Left colon (tissue), 2 donors: ENCODE results near the gene B3GNT5. TPM values are rescaled to one million over a fixed set of nuclear protein-coding genes. Genes with fewer than 3 reads are reported as not detected.
A peak's percentile ranks its signal among the peaks of the same experiment; 100 is the strongest.

ENCODE experiments used
- ATAC-seq: fragments of 200-7000 bp; cut with Tn5 transposase; one replicate; pipeline ENCODE4 v1.9.1; 2020; ENCODE audit warnings: mild to moderate bottlenecking, moderate library complexity
- DNase-seq, 2 donors: peaks; one replicate each; pipeline ENCODE4 v3.0.0-alpha.2; 2020
- intact Hi-C, 2 donors: fragments of 100-400 bp; cut with DNase I in 1 of 2; cut with micrococcal nuclease in 1 of 2; formaldehyde crosslinking; loops; one replicate each; pipeline versions ENCODE4 v1.11.2 to v1.14.0; 2022; cut with DNase I, micrococcal nuclease
- long read RNA-seq: library from polyadenylated mRNA; unstranded; transcript quantifications from one replicate; pipeline ENCODE4 v2.0.0, GENCODE V29; 2021
- total RNA-seq, 2 donors: library from RNA; stranded (reverse); fragmentation: NEBNext Ultra II Directional; extraction: Animal tissue kit (Norgen Biotek cat#: 25700); gene quantifications; one replicate each; pipeline ENCODE4 v1.2.1, GENCODE V29; 2021
- donor health status: DM: no; HTN: no; CAD: no.
- donor health status: DM: yes; HTN: yes; CAD: no.

B3GNT5 gene
- total RNA-seq = 100 to 1,000 TPM in 1 of 2 donors, 10 to 100 TPM in 1; 80.3 to 106 TPM
- long read RNA-seq, full-length matches to known transcripts = 35 of 83 reads
- long read RNA-seq, partial matches to known transcripts = 42 of 83 reads
- long read RNA-seq, other reads (novel, unspliced or antisense) = 6 of 83 reads

GRCh38 chr3:183252973-183253527, at the start of gene B3GNT5:
B3GNT5 (plus strand) TSS chr3:183253253; CDS start chr3:183269799, 16,546 bp downstream.
- peak; percentile 91 to 92 for DNase-seq
- ATAC-seq = peak; percentile 80
- intact Hi-C loops = no loop called here

- intact Hi-C loops = no loop called here
- DNase-seq (no peak), ATAC-seq (no peak)
Observed at GRCh38 chr3:183203670-183204069, 49.4 kb upstream of the B3GNT5 start.

GRCh38 chr3:183208260-183208659, 44.8 kb upstream of the B3GNT5 start:
- DNase-seq = no peak
- intact Hi-C loops = no loop called here
- ATAC-seq = no peak

GRCh38 chr3:183208800-183209199, 44.3 kb upstream of the B3GNT5 start:
- intact Hi-C loops = no loop called here
- no peak for ATAC-seq
- DNase-seq = no peak

- ATAC-seq (no peak), DNase-seq (no peak)
- intact Hi-C loops = no loop called here
Observed at GRCh38 chr3:183210341-183210740, 42.7 kb upstream of the B3GNT5 start.

GRCh38 chr3:183210862-183211341, 42.2 kb upstream of the B3GNT5 start:
- ATAC-seq (peak; percentile 37), DNase-seq (peak in 1 of 2 donors; percentile 12)
- intact Hi-C loops = no loop called here

- intact Hi-C loops = no loop called here
- peak; percentile 56 for ATAC-seq
- peak in 1 of 2 donors; percentile 36 for DNase-seq
Observed at GRCh38 chr3:183211352-183211751, 41.7 kb upstream of the B3GNT5 start.

- intact Hi-C loops = no loop called here
- no peak for ATAC-seq
- DNase-seq = no peak
Observed at GRCh38 chr3:183212096-183212495, 41.0 kb upstream of the B3GNT5 start.

- ATAC-seq (peak; percentile 47), DNase-seq (no peak)
- intact Hi-C loops = no loop called here
Observed at GRCh38 chr3:183212565-183212964, 40.5 kb upstream of the B3GNT5 start.

- ATAC-seq = peak; percentile 73
- no peak for DNase-seq
- intact Hi-C loops = no loop called here
Observed at GRCh38 chr3:183213415-183214276, 39.4 kb upstream of the B3GNT5 start.

- ATAC-seq = no peak
- intact Hi-C loops = no loop called here
Observed at GRCh38 chr3:183214277-183214612, 38.8 kb upstream of the B3GNT5 start.

GRCh38 chr3:183215591-183216202, 37.4 kb upstream of the B3GNT5 start:
- DNase-seq = no peak
- ATAC-seq = no peak
- intact Hi-C loops = no loop called here

More at GRCh38 chr3:183214277-183214612, 38.8 kb upstream of the B3GNT5 start:
- DNase-seq = no peak

- DNase-seq = no peak
- intact Hi-C loops = no loop called here
- ATAC-seq = no peak
Observed at GRCh38 chr3:183217548-183218332, 35.3 kb upstream of the B3GNT5 start.

- ATAC-seq (no peak), DNase-seq (no peak)
- intact Hi-C loops = no loop called here
Observed at GRCh38 chr3:183218826-183219225, 34.2 kb upstream of the B3GNT5 start.

GRCh38 chr3:183220828-183221227, 32.2 kb upstream of the B3GNT5 start:
- no peak for ATAC-seq
- DNase-seq = no peak
- intact Hi-C loops = no loop called here

- intact Hi-C loops = no loop called here
- DNase-seq (no peak), ATAC-seq (peak; percentile 62)
Observed at GRCh38 chr3:183222631-183223235, 30.3 kb upstream of the B3GNT5 start.

GRCh38 chr3:183224180-183224970, 28.7 kb upstream of the B3GNT5 start:
- intact Hi-C loops = no loop called here
- DNase-seq (no peak), ATAC-seq (no peak)
